ENCODE results near the gene DSCAM. TPM values are rescaled to one million over a fixed set of nuclear protein-coding genes. Genes with fewer than 3 reads are reported as not detected.

Gene DSCAM
- polyA plus RNA-seq, 1 experiment: 0.10 TPM

GRCh38 chr21:40846103-40846502 lies 855 bp downstream of the DSCAM start:
- ChIA-PET POLR2A (no interaction called here), CTCF (no interaction called here)
- TF ChIP-seq, protein P1, sequence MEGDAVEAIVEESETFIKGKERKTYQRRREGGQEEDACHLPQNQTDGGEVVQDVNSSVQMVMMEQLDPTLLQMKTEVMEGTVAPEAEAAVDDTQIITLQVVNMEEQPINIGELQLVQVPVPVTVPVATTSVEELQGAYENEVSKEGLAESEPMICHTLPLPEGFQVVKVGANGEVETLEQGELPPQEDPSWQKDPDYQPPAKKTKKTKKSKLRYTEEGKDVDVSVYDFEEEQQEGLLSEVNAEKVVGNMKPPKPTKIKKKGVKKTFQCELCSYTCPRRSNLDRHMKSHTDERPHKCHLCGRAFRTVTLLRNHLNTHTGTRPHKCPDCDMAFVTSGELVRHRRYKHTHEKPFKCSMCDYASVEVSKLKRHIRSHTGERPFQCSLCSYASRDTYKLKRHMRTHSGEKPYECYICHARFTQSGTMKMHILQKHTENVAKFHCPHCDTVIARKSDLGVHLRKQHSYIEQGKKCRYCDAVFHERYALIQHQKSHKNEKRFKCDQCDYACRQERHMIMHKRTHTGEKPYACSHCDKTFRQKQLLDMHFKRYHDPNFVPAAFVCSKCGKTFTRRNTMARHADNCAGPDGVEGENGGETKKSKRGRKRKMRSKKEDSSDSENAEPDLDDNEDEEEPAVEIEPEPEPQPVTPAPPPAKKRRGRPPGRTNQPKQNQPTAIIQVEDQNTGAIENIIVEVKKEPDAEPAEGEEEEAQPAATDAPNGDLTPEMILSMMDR (IDR thresholded peaks at IDR 0.05; ENCODE audit: insufficient read depth, low read depth, low read length): no peak
- DNase-seq (ENCODE audit: low read depth): no peak
- H3K4me3 ChIP-seq (ENCODE audit: low read depth, low read length): no peak overlapping the region
- no peaks in the 10 kb centered on the region for H3K27me3 ChIP-seq (ENCODE audit: control insufficient read depth, insufficient read depth, low read length)
- H3K36me3 ChIP-seq (ENCODE audit: control insufficient read depth, insufficient read depth, low read length): no peaks in the 10 kb centered on the region

- CTCF ChIA-PET: no interaction called here
- Histone ChIP-seq H3K27me3 (ENCODE audit: control insufficient read depth, insufficient read depth, low read length) (no peaks in the 10 kb centered on the region), H3K4me3 (ENCODE audit: low read depth, low read length) (no peak overlapping the region), H3K36me3 (ENCODE audit: control insufficient read depth, insufficient read depth, low read length) (no peaks in the 10 kb centered on the region)
- POLR2A ChIA-PET: no interaction called here
- DNase-seq (ENCODE audit: low read depth): no peak
- TF ChIP-seq, protein P1 (IDR thresholded peaks at IDR 0.05; ENCODE audit: insufficient read depth, low read depth, low read length): no peak
Observed at GRCh38 chr21:40845441-40845995, 1.4 kb downstream of the DSCAM start.

DNA sequence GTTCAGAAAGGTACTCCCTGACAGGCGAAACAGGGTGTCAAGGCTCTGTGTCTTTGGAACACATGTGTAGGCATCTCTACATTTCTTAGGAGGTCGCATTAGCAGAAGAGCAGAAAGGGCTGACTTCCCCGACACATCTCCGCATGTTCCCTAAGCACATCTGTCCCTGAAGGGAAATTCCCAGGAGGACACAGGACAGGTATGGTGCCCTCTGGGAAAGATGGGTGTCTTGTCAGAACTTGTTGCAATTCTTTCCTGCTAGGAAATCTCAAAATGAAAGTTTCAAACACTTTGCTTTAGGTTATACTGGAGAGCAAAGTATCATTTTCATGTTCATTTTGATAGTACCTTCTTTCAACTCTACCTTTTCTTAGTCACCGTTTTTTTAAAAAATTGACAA lies 2.0 kb downstream of the DSCAM start:
- Histone ChIP-seq H3K36me3 (ENCODE audit: control insufficient read depth, insufficient read depth, low read length) (no peaks in the 10 kb centered on the region), H3K27me3 (ENCODE audit: control insufficient read depth, insufficient read depth, low read length) (no peaks in the 10 kb centered on the region), H3K4me3 (ENCODE audit: low read depth, low read length) (no peak overlapping the region)
- no peak for DNase-seq (ENCODE audit: low read depth)
- ChIA-PET POLR2A (no interaction called here), CTCF (no interaction called here)
- TF ChIP-seq, protein P1 (IDR thresholded peaks at IDR 0.05; ENCODE audit: insufficient read depth, low read depth, low read length): no peak

DNA sequence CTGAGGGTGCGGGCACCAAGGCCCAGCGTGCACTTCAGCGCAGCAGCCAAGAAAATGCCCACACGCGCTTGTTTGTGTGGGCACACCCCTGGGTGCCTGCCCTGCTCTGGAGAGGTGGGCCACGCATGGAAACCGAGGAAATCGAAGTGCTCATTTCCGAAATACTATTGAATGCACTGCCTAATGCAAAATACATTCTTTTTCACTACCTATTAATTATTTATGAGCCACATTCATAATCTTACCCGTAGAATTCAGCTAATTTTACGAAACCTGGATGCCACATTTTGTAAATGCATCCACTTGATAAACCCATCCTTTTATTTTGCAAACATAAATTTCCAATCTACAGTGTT lies 4.8 kb downstream of the DSCAM start:
- DNase-seq (ENCODE audit: low read depth): no peak
- Histone ChIP-seq H3K27me3 (ENCODE audit: control insufficient read depth, insufficient read depth, low read length) (no peaks in the 10 kb centered on the region), H3K36me3 (ENCODE audit: control insufficient read depth, insufficient read depth, low read length) (no peaks in the 10 kb centered on the region), H3K4me3 (ENCODE audit: low read depth, low read length) (no peak overlapping the region)
- TF ChIP-seq, protein P1 (IDR thresholded peaks at IDR 0.05; ENCODE audit: insufficient read depth, low read depth, low read length): no peak
- CTCF ChIA-PET: no interaction called here
- POLR2A ChIA-PET: no interaction called here

DNA sequence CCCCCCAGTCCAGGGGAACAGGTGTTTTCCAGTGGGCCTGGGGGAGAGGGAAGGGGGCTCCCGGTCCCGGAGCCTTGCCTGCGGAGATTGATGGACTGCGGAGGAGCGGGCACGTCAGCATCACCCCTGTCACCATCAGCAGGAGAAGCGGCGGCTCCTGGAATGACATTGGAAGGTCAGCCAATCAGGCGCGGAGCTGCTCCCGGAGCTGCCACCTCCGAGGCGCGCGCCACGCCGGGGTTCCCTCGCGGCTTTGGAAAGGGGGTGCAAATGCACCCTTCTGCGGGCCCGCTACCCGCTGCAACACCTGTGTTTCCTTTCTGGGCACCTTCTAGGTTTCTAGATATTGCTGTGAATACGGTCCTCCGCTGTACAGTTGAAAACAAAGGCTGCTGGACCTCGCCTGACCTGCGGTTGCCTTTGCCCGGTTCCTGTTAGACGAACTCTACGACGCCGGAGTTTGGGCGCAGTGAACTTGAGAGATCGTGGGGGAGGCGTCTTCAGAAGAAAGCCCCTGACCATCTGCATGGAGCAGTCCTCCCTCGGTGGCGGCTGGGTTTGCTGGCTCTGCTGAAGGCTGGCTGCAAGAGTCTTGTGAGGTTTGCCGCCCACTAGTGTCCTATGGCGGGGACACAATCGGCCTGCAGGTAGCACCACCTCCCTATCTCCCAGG lies 5.3 kb downstream of the DSCAM start:
- Histone ChIP-seq H3K4me3 (ENCODE audit: low read depth, low read length) (peak overlapping the region; percentile 34), H3K27me3 (ENCODE audit: control insufficient read depth, insufficient read depth, low read length) (no peaks in the 10 kb centered on the region), H3K36me3 (ENCODE audit: control insufficient read depth, insufficient read depth, low read length) (no peaks in the 10 kb centered on the region)
- CTCF ChIA-PET: interaction anchor here (0.6 to 1.2 kb wide), 3 partner anchors 208 to 293 kb away, joined by 3 to 4 read pairs (median 3); no protein-coding TSS in a partner anchor
- POLR2A ChIA-PET: no interaction called here
- DNase-seq (ENCODE audit: low read depth): no peak
- TF ChIP-seq, protein P1 (IDR thresholded peaks at IDR 0.05; ENCODE audit: insufficient read depth, low read depth, low read length): peak; percentile 69
